HCT116 (cell line): ENCODE data around the gene GNAS-AS1.

Experiments used
- CEBPB ChIP-seq: IDR thresholded peaks from 2 replicates; pipeline ENCODE4 v1.6.1; 2012; ENCODE audit warnings: low read depth
- EGR1 ChIP-seq: IDR thresholded peaks from 2 replicates; pipeline ENCODE4 v1.6.1; 2012; ENCODE audit warnings: low read depth
- EZH2 ChIP-seq: fragments of 200-600 bp; sonication (generic); IDR thresholded peaks from 2 replicates; pipeline ENCODE4 v1.6.1; 2017; ENCODE audit warnings: antibody characterized with exemption, mixed run types
- POLR2A ChIP-seq: IDR thresholded peaks from 2 replicates; pipeline ENCODE4 v1.7.0; 2011; ENCODE audit warnings: borderline replicate concordance; ENCODE audit not compliant: insufficient read depth, insufficient read length; ENCODE audit errors: extremely low read depth
- POLR2AphosphoS5 ChIP-seq: IDR thresholded peaks from 2 replicates; pipeline ENCODE4 v1.6.1; 2011; ENCODE audit warnings: mild to moderate bottlenecking, low read depth, low read length, moderate library complexity
- SIN3A ChIP-seq: IDR thresholded peaks from 2 replicates; pipeline ENCODE4 v1.6.1; 2012; ENCODE audit warnings: low read depth
- TF ChIP-seq, protein P1 (sequence below), 3 experiments: fragments of 200-600 bp in 1 of 3; sonication (generic) in 1 of 3; IDR thresholded peaks in 2 of 3; conservative IDR thresholded peaks in 1 of 3; 2 replicates each; pipeline ENCODE4 v1.5.1; 2012 to 2017; ENCODE audit warnings: low read depth in 2 of 3, low read length in 2 of 3, antibody characterized with exemption in 1 of 3, borderline replicate concordance in 1 of 3, control low read depth in 1 of 3, mild to moderate bottlenecking in 1 of 3, mixed read lengths in 1 of 3, mixed run types in 1 of 3, moderate library complexity in 1 of 3; ENCODE audit not compliant: insufficient read depth in 1 of 3
- TF ChIP-seq, protein P2 (sequence below): IDR thresholded peaks from 2 replicates; pipeline ENCODE4 v1.6.1; 2012; ENCODE audit warnings: low read depth
- TF ChIP-seq, protein P3 (sequence below): IDR thresholded peaks from 2 replicates; pipeline ENCODE4 v1.6.1; 2011; ENCODE audit warnings: mild to moderate bottlenecking, low read length, moderate library complexity; ENCODE audit not compliant: insufficient replicate concordance; ENCODE audit errors: extremely low read depth

DNA sequence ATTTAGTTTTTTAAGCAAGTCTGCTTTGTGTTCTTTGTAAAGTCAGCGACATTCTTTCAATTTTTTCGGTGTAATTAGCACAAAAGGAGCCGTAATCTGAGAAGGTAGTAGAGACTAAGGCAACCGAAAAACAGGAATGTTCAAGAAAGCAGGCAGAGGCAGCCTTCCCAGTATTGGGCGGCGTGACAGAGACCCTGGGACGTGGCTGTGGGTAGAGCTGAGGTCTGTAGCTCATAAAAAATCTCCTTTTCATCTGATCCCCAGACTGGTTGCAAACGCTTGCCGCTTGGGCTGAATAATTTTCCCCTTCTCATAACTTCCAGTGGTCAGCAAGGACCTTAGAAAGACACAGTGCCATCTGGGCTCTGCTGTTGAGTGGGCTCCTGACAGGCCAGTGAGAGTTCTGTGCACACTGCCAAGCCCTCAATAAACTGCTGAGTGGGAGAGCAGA, 32.6 kb upstream of the GNAS-AS1 start:
- TF ChIP-seq, protein P1, sequence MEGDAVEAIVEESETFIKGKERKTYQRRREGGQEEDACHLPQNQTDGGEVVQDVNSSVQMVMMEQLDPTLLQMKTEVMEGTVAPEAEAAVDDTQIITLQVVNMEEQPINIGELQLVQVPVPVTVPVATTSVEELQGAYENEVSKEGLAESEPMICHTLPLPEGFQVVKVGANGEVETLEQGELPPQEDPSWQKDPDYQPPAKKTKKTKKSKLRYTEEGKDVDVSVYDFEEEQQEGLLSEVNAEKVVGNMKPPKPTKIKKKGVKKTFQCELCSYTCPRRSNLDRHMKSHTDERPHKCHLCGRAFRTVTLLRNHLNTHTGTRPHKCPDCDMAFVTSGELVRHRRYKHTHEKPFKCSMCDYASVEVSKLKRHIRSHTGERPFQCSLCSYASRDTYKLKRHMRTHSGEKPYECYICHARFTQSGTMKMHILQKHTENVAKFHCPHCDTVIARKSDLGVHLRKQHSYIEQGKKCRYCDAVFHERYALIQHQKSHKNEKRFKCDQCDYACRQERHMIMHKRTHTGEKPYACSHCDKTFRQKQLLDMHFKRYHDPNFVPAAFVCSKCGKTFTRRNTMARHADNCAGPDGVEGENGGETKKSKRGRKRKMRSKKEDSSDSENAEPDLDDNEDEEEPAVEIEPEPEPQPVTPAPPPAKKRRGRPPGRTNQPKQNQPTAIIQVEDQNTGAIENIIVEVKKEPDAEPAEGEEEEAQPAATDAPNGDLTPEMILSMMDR (IDR thresholded peaks at IDR 0.05 in 2 of 3, conservative IDR thresholded peaks at IDR 0.05 in 1 of 3; ENCODE audit: borderline replicate concordance in 1 of 3, insufficient read depth in 1 of 3, low read depth in 2 of 3, low read length in 2 of 3) = no peak
- TF ChIP-seq, protein P2, sequence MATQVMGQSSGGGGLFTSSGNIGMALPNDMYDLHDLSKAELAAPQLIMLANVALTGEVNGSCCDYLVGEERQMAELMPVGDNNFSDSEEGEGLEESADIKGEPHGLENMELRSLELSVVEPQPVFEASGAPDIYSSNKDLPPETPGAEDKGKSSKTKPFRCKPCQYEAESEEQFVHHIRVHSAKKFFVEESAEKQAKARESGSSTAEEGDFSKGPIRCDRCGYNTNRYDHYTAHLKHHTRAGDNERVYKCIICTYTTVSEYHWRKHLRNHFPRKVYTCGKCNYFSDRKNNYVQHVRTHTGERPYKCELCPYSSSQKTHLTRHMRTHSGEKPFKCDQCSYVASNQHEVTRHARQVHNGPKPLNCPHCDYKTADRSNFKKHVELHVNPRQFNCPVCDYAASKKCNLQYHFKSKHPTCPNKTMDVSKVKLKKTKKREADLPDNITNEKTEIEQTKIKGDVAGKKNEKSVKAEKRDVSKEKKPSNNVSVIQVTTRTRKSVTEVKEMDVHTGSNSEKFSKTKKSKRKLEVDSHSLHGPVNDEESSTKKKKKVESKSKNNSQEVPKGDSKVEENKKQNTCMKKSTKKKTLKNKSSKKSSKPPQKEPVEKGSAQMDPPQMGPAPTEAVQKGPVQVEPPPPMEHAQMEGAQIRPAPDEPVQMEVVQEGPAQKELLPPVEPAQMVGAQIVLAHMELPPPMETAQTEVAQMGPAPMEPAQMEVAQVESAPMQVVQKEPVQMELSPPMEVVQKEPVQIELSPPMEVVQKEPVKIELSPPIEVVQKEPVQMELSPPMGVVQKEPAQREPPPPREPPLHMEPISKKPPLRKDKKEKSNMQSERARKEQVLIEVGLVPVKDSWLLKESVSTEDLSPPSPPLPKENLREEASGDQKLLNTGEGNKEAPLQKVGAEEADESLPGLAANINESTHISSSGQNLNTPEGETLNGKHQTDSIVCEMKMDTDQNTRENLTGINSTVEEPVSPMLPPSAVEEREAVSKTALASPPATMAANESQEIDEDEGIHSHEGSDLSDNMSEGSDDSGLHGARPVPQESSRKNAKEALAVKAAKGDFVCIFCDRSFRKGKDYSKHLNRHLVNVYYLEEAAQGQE = no peak
- TF ChIP-seq EZH2 (no peak), CEBPB (no peak), POLR2A (no peak), POLR2AphosphoS5 (no peak), SIN3A (no peak), EGR1 (no peak)
- TF ChIP-seq, protein P3, sequence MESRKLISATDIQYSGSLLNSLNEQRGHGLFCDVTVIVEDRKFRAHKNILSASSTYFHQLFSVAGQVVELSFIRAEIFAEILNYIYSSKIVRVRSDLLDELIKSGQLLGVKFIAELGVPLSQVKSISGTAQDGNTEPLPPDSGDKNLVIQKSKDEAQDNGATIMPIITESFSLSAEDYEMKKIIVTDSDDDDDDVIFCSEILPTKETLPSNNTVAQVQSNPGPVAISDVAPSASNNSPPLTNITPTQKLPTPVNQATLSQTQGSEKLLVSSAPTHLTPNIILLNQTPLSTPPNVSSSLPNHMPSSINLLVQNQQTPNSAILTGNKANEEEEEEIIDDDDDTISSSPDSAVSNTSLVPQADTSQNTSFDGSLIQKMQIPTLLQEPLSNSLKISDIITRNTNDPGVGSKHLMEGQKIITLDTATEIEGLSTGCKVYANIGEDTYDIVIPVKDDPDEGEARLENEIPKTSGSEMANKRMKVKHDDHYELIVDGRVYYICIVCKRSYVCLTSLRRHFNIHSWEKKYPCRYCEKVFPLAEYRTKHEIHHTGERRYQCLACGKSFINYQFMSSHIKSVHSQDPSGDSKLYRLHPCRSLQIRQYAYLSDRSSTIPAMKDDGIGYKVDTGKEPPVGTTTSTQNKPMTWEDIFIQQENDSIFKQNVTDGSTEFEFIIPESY = no peak
